ENCODE results near the gene AVPR2. TPM values are rescaled to one million over a fixed set of nuclear protein-coding genes. Genes with fewer than 3 reads are reported as not detected.

The AVPR2 gene
- total and polyA plus RNA-seq, 2 donors (not counting 1 experiment from before 2014, with no cell fraction given) = not detected

DNA sequence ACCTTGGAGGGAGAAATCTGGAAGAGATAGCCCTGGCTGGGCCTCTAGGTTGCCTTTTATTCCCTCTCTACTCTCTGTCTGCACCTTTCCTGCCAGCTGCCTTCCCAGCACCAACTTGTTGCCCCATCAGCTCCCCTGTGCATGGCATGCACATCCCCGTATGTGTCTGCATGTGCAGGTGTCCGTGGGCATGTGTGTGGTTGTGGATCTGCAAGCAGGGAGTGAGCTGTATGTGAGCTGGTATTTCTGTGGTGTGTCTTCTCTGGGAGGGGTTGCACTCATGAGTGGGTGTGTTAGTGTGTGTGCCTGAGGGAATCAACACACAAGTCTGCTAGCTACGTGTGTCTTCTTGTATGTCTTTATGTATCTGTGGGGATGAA lies 28.4 kb upstream of the AVPR2 start:
- Histone ChIP-seq H3K9ac (ENCODE audit: insufficient read depth, low read length) (no peak overlapping the region), H2AFZ (ENCODE audit: low read length) (no peak overlapping the region), H3K36me3 (ENCODE audit: control insufficient read depth, insufficient read depth, low read length) (no peaks in the 10 kb centered on the region), H3K4me3 (replicated peaks in 1 of 4; ENCODE audit: control extremely low read depth in 1 of 4, insufficient read depth in 1 of 4, low read depth in 3 of 4, low read length in 4 of 4) (no peak overlapping the region), H3K4me2 (ENCODE audit: extremely low read depth, insufficient read depth, low read length) (no peak overlapping the region), H3K79me2 (ENCODE audit: control insufficient read depth, insufficient read depth, low read length) (no peaks in the 10 kb centered on the region), H3K27ac (ENCODE audit: insufficient read depth, low read length) (no peak overlapping the region), H3K9me3 (ENCODE audit: control insufficient read depth, insufficient read depth, low read depth, low read length) (no peaks in the 10 kb centered on the region), H3K27me3 (ENCODE audit: control insufficient read depth, insufficient read depth, low read length) (peaks cover under 1% of the 10 kb centered on the region), H4K20me1 (ENCODE audit: control insufficient read depth, extremely low read depth, insufficient read depth, low read length) (no peaks in the 10 kb centered on the region), H3K4me1 (ENCODE audit: control insufficient read depth, extremely low read depth, insufficient read depth, low read length) (no peaks in the 10 kb centered on the region)
- DNase-seq (ENCODE audit: low read depth in 2 of 2) = no peak
- TF ChIP-seq, protein P1, sequence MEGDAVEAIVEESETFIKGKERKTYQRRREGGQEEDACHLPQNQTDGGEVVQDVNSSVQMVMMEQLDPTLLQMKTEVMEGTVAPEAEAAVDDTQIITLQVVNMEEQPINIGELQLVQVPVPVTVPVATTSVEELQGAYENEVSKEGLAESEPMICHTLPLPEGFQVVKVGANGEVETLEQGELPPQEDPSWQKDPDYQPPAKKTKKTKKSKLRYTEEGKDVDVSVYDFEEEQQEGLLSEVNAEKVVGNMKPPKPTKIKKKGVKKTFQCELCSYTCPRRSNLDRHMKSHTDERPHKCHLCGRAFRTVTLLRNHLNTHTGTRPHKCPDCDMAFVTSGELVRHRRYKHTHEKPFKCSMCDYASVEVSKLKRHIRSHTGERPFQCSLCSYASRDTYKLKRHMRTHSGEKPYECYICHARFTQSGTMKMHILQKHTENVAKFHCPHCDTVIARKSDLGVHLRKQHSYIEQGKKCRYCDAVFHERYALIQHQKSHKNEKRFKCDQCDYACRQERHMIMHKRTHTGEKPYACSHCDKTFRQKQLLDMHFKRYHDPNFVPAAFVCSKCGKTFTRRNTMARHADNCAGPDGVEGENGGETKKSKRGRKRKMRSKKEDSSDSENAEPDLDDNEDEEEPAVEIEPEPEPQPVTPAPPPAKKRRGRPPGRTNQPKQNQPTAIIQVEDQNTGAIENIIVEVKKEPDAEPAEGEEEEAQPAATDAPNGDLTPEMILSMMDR (conservative IDR thresholded peaks at IDR 0.05 in 1 of 2, IDR thresholded peaks at IDR 0.05 in 1 of 2; ENCODE audit: low read depth in 1 of 2, low read length in 2 of 2) = no peak
- TF ChIP-seq EZH2 (IDR thresholded peaks at IDR 0.05; ENCODE audit: low read length, missing control alignments) = no peak

DNA sequence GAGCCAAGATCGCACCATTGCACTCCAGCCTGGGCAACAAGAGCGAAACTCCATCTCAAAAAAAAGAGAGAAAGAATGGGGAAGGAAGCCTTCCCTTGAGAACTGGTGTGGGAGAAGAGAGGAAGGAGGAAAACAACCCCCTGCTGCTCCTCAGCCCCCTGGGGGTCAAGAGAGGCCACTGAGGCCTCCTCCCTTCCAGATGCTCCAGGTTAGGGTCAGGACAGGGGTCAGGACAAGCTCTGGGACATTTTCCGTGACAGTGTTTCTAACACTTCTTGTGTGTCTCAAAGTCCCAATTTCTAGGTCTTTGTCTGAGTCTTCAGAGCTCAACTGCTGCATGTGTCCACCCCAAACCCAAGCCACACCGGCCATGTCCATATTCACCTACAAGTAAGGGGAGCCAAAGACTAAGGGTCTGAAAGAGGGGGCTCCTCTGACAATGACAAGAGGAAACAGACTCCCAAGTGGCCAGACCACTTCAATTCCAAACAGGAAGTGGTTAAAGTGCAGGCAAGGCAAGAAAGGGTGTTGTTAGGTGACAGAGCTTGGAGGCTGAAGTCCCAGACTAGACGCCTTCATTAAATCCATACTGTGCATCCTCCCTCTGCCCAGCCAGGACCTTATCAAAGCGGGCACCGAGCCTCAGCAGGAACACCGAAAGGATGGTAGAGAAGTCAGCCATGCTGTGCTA lies 26.8 kb upstream of the AVPR2 start:
- no peak for DNase-seq (ENCODE audit: low read depth in 2 of 2)

DNA sequence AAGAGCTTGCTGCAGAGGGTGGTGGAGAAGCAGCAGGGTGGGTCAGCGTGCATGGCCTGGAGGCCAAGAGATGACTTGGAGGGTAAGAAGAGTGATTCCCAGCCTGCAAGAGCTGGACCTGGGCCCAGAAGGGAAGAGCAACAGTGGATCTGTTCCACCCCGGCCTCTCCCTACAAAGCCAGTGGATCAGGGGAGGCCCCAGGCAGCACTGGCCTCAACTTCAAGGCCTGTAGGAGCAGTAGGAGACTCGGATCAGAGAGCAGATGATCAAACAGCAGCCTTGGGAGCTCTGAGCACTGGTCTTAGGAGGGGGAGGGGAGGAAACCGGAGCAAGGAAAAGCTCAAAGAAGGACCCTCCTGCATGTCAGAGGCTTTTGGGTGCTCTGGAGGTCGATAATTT lies 26.1 kb upstream of the AVPR2 start:
- H3K36me3 ChIP-seq (ENCODE audit: control insufficient read depth, insufficient read depth, low read length) = no peaks in the 10 kb centered on the region
- no peak overlapping the region for H3K4me3 ChIP-seq (replicated peaks in 1 of 4; ENCODE audit: control extremely low read depth in 1 of 4, insufficient read depth in 1 of 4, low read depth in 3 of 4, low read length in 4 of 4)
- no peak for DNase-seq (ENCODE audit: low read depth in 2 of 2)
- H3K9me3 ChIP-seq (ENCODE audit: control insufficient read depth, insufficient read depth, low read depth, low read length) = no peaks in the 10 kb centered on the region
- no peak for TF ChIP-seq EZH2 (IDR thresholded peaks at IDR 0.05; ENCODE audit: low read length, missing control alignments)
- TF ChIP-seq, protein P1 (conservative IDR thresholded peaks at IDR 0.05 in 1 of 2, IDR thresholded peaks at IDR 0.05 in 1 of 2; ENCODE audit: low read depth in 1 of 2, low read length in 2 of 2) = no peak
- H3K4me2 ChIP-seq (ENCODE audit: extremely low read depth, insufficient read depth, low read length) = no peak overlapping the region
- no peak overlapping the region for H3K27ac ChIP-seq (ENCODE audit: insufficient read depth, low read length)
- peaks cover 3% of the 10 kb centered on the region for H3K27me3 ChIP-seq (ENCODE audit: control insufficient read depth, insufficient read depth, low read length)
- H2AFZ ChIP-seq (ENCODE audit: low read length) = no peak overlapping the region
- no peaks in the 10 kb centered on the region for H3K79me2 ChIP-seq (ENCODE audit: control insufficient read depth, insufficient read depth, low read length)
- no peak overlapping the region for H3K9ac ChIP-seq (ENCODE audit: insufficient read depth, low read length)
- no peaks in the 10 kb centered on the region for H3K4me1 ChIP-seq (ENCODE audit: control insufficient read depth, extremely low read depth, insufficient read depth, low read length)
- H4K20me1 ChIP-seq (ENCODE audit: control insufficient read depth, extremely low read depth, insufficient read depth, low read length) = no peaks in the 10 kb centered on the region

More for the DNA sequence above, 26.8 kb upstream of the AVPR2 start:
- H3K27me3 ChIP-seq (ENCODE audit: control insufficient read depth, insufficient read depth, low read length) = peaks cover 3% of the 10 kb centered on the region
- H2AFZ ChIP-seq (ENCODE audit: low read length) = no peak overlapping the region
- H3K9me3 ChIP-seq (ENCODE audit: control insufficient read depth, insufficient read depth, low read depth, low read length) = no peaks in the 10 kb centered on the region
- no peak overlapping the region for H3K4me2 ChIP-seq (ENCODE audit: extremely low read depth, insufficient read depth, low read length)
- no peak overlapping the region for H3K9ac ChIP-seq (ENCODE audit: insufficient read depth, low read length)
- H3K79me2 ChIP-seq (ENCODE audit: control insufficient read depth, insufficient read depth, low read length) = no peaks in the 10 kb centered on the region
- H3K36me3 ChIP-seq (ENCODE audit: control insufficient read depth, insufficient read depth, low read length) = no peaks in the 10 kb centered on the region
- no peaks in the 10 kb centered on the region for H4K20me1 ChIP-seq (ENCODE audit: control insufficient read depth, extremely low read depth, insufficient read depth, low read length)
- no peaks in the 10 kb centered on the region for H3K4me1 ChIP-seq (ENCODE audit: control insufficient read depth, extremely low read depth, insufficient read depth, low read length)
- H3K4me3 ChIP-seq (replicated peaks in 1 of 4; ENCODE audit: control extremely low read depth in 1 of 4, insufficient read depth in 1 of 4, low read depth in 3 of 4, low read length in 4 of 4) = no peak overlapping the region
- TF ChIP-seq EZH2 (IDR thresholded peaks at IDR 0.05; ENCODE audit: low read length, missing control alignments) = no peak
- TF ChIP-seq, protein P1 (conservative IDR thresholded peaks at IDR 0.05 in 1 of 2, IDR thresholded peaks at IDR 0.05 in 1 of 2; ENCODE audit: low read depth in 1 of 2, low read length in 2 of 2) = no peak
- no peak overlapping the region for H3K27ac ChIP-seq (ENCODE audit: insufficient read depth, low read length)

Data from fibroblast of lung (primary cell).